Cardiac fibroblast (primary cell): ENCODE data around the gene GPX3.
A peak's percentile ranks its signal among the peaks of the same experiment; 100 is the strongest.

Experiments used
- DNase-seq, 2 donors: peaks; one replicate each; pipeline versions ENCODE4 v3.0.0 to v3.0.0-alpha.2; 2010; ENCODE audit warnings: low read depth in 2 of 2
- H3K4me3 ChIP-seq, 2 donors: replicated peaks in 1 of 2; 1 replicate in 1 of 2; 2 replicates in 1 of 2; pipeline ENCODE4 v1.5.1; 2011; ENCODE audit warnings: low read depth in 2 of 2, low read length in 2 of 2, mild to moderate bottlenecking in 2 of 2, moderate library complexity in 1 of 2
- TF ChIP-seq, protein P1 (sequence below): IDR thresholded peaks from one replicate; pipeline ENCODE4 v1.5.1; 2011; ENCODE audit warnings: low read depth, mild to moderate bottlenecking, low read length, inconsistent platforms

Gene GPX3

DNA sequence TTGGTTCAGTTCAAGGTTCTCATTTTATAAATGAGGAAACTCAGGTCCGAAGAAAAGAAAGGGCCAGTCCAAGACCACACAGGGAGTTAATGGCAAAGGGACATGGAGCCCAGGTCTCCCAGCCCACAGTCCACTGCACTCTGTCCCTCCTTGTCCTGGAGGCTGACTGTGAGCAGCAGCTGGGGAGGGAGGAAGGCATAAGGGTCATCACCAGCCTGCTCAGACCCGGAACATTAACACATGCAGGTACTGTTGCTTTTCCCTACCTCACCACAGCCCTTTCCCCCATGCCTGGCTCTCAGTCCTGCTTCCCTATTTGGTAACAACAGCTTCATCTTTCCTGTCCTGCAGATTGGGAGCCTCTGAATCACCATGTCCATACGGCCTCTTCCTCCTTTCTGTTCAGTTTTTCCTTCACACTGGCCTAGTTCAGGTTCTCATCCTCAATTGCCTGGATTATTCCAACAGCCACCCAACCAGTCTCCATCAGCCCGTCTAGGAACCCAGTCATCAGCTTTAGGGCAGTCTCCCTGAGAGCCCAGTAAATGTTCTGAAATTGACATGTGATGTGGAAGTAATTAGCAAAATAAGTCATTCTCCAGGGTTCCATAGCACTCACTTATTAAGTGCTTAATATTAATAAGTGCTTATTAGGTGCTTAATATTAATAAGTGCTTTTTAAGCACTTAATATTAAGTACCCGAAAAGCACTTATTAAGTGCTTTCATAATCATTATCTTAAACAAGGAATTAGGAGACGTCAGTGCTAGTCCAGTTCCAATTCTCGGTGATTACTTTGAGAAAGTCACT lies 4.3 kb downstream of the GPX3 start:
- TF ChIP-seq, protein P1, sequence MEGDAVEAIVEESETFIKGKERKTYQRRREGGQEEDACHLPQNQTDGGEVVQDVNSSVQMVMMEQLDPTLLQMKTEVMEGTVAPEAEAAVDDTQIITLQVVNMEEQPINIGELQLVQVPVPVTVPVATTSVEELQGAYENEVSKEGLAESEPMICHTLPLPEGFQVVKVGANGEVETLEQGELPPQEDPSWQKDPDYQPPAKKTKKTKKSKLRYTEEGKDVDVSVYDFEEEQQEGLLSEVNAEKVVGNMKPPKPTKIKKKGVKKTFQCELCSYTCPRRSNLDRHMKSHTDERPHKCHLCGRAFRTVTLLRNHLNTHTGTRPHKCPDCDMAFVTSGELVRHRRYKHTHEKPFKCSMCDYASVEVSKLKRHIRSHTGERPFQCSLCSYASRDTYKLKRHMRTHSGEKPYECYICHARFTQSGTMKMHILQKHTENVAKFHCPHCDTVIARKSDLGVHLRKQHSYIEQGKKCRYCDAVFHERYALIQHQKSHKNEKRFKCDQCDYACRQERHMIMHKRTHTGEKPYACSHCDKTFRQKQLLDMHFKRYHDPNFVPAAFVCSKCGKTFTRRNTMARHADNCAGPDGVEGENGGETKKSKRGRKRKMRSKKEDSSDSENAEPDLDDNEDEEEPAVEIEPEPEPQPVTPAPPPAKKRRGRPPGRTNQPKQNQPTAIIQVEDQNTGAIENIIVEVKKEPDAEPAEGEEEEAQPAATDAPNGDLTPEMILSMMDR = no peak
- H3K4me3 ChIP-seq = no peak overlapping the region
- peak in 1 of 2 donors; percentile 33 for DNase-seq

DNA sequence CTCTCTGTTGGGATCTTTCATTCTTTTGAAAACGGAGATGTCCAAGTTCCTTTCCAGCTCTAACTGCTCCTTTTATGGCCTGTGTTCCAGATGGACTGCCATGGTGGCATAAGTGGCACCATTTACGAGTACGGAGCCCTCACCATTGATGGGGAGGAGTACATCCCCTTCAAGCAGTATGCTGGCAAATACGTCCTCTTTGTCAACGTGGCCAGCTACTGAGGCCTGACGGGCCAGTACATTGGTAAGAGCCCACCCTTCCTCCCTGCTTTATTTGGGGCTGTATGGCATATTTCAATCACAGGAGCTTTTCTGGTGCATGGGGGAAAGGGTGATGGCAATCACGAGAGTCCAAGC lies 4.8 kb downstream of the GPX3 start:
- TF ChIP-seq, protein P1 = no peak
- no peak for DNase-seq
- no peak overlapping the region for H3K4me3 ChIP-seq

DNA sequence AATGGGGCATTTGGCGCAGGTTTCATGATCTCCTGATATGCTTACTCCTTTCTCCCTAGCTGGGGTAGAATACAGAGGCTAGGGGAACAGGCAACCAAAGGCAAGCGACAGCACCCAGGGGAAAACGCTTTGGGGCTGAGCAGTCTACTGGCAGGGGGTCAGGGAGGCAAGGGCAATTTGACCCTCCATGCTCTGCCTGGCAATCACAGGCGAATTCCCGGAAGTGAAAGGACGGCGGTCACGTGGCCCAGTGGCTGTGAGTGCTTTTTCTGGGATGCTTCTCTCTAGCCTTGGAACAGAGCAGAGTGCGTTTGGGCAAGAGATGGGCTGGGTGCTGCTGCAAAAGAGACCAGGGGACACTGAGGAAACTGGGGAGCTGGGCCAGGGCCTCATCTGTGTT lies 5.7 kb downstream of the GPX3 start:
- DNase-seq = no peak
- TF ChIP-seq, protein P1 = no peak
- H3K4me3 ChIP-seq = no peak overlapping the region

DNA sequence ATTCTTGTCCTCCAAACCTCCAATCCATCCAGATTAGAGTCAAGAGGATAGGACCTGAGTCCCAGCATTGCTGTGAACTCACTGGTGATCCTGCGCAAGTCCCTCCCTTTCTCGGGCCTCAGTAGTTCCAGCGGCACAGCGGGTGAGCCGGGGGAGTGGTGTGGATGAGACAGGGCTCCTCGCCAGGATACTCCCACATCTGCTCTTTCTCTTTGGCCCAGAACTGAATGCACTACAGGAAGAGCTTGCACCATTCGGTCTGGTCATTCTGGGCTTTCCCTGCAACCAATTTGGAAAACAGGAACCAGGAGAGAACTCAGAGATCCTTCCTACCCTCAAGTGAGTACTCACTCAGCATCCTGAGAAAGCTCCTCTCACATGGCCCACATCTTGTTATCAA lies 6.3 kb downstream of the GPX3 start:
- H3K4me3 ChIP-seq = no peak overlapping the region
- peak; percentile 68 to 72 for DNase-seq
- TF ChIP-seq, protein P1 = no peak

DNA sequence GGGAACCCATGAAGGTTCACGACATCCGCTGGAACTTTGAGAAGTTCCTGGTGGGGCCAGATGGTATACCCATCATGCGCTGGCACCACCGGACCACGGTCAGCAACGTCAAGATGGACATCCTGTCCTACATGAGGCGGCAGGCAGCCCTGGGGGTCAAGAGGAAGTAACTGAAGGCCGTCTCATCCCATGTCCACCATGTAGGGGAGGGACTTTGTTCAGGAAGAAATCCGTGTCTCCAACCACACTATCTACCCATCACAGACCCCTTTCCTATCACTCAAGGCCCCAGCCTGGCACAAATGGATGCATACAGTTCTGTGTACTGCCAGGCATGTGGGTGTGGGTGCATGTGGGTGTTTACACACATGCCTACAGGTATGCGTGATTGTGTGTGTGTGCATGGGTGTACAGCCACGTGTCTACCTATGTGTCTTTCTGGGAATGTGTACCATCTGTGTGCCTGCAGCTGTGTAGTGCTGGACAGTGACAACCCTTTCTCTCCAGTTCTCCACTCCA lies 7.6 kb downstream of the GPX3 start:
- no peak overlapping the region for H3K4me3 ChIP-seq
- no peak for DNase-seq
- TF ChIP-seq, protein P1 = no peak

DNA sequence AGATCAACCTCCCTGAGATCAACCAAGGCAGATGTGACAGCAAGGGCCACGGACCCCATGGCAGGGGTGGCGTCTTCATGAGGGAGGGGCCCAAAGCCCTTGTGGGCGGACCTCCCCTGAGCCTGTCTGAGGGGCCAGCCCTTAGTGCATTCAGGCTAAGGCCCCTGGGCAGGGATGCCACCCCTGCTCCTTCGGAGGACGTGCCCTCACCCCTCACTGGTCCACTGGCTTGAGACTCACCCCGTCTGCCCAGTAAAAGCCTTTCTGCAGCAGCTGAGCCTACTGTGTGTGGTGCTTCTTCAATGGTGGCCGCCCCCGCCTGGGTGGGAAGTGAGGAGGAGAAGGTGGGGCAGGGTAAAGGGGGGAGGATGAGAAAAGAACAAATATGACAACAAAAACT lies 8.3 kb downstream of the GPX3 start:
- no peak for DNase-seq
- TF ChIP-seq, protein P1 = no peak
- H3K4me3 ChIP-seq = no peak overlapping the region
